Activated naive CD8-positive, alpha-beta T cell treated with anti-CD3 and anti-CD28 coated beads, Interleukin-2, amount 10 ng/mL, durations not matched to agents 7 days and 5 days (primary cell): ENCODE data around the gene CHIT1. TPM values are rescaled to one million over a fixed set of nuclear protein-coding genes. Genes with fewer than 3 reads are reported as not detected.
"Not testable (repeated sequence)": the region's sequence is repeated elsewhere in the genome, so short reads cannot be mapped to it uniquely, and the experiment has no call there.

Experiments used
- ATAC-seq: fragments of 150-1000 bp; cut with Tn5 transposase; one replicate; pipeline ENCODE4 v1.10.0; 2021; ENCODE audit warnings: low read depth, moderate library complexity
- POLR2A ChIA-PET: fragments of 350-600 bp; sonication (Branson Sonifier 250); formaldehyde crosslinking; loops from one replicate; lab custom pipeline; 2021; ENCODE audit warnings: antibody characterized with exemption; lab: Charles Lee
- DNase-seq: peaks from one replicate; pipeline ENCODE4 v3.0.0; 2021
- H3K27ac Mint-ChIP-seq: one replicate; pipeline ENCODE4 v1.8.0; 2022; ENCODE audit warnings: mild to moderate bottlenecking, mixed read lengths
- H3K27me3 Mint-ChIP-seq: one replicate; pipeline ENCODE4 v1.8.0; 2022; ENCODE audit warnings: mild to moderate bottlenecking, moderate library complexity, mixed read lengths
- H3K36me3 Mint-ChIP-seq: one replicate; pipeline ENCODE4 v1.8.0; 2021; ENCODE audit warnings: mild to moderate bottlenecking, mixed read lengths
- H3K4me1 Mint-ChIP-seq: one replicate; pipeline ENCODE4 v1.8.0; 2021; ENCODE audit warnings: mixed read lengths
- H3K4me3 Mint-ChIP-seq: one replicate; pipeline ENCODE4 v1.8.0; 2022; ENCODE audit warnings: mild to moderate bottlenecking, moderate library complexity, mixed read lengths
- H3K9me3 Mint-ChIP-seq: one replicate; pipeline ENCODE4 v1.8.0; 2021; ENCODE audit warnings: mixed read lengths
- total RNA-seq, 2 experiments: library from RNA; stranded (reverse); gene quantifications; one replicate each; pipeline ENCODE4 v1.2.3, GENCODE V29; 2021

CHIT1 gene
- total RNA-seq, 2 experiments from 2014 or later, result 0.67 to 1.0 TPM

DNA sequence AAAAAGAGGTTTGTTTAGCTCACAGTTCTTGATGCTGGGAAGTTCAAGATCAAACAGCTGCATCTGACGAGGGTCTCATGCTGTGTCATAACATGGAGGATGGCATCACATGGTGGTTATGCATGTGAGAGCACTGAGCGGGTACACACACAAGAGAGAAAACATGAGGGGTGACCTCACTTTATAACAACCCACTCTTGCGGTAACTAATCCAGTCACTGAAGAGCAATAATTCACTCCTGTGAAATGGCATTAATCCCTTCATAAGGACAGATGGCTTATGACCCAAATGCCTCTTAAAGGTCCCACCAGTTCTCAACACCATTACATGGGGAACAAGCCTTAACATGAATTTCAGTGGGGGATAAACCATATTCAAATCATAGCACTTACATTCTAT is 23.2 kb upstream of the CHIT1 start:
- no peaks in the 10 kb centered on the region for H3K4me1 Mint-ChIP-seq
- DNase-seq (no peak), ATAC-seq (no peak)
- no peaks in the 10 kb centered on the region for H3K36me3 Mint-ChIP-seq
- no peak overlapping the region for H3K4me3 Mint-ChIP-seq
- H3K27me3 Mint-ChIP-seq, result peaks cover 45% of the 10 kb centered on the region
- no peak overlapping the region for H3K27ac Mint-ChIP-seq
- POLR2A ChIA-PET, result no interaction called here
- H3K9me3 Mint-ChIP-seq, result peaks cover 10% of the 10 kb centered on the region

DNA sequence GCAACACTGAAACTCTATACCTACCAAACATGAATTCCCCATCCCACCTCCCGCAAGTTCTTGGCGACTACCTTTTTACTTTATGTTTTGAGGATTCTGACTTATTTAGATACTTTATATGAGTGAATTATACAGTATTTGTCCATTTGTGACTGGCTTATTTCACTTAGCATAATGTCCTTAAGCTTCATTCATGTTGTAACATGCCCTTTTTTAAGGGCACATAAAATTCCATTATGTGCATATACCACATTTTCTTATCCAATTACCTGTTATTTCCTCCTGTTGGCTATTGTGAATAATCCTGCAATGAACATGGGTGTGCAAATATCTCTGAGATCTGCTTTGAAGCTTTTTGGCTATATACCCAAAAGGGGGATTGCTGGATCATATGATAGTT is 22.0 kb upstream of the CHIT1 start:
- no peak overlapping the region for H3K27ac Mint-ChIP-seq
- DNase-seq (no peak), ATAC-seq (no peak)
- POLR2A ChIA-PET, result no interaction called here
- H3K27me3 Mint-ChIP-seq, result peaks cover 47% of the 10 kb centered on the region
- H3K4me1 Mint-ChIP-seq, result no peaks in the 10 kb centered on the region
- H3K9me3 Mint-ChIP-seq, result peaks cover 8% of the 10 kb centered on the region
- H3K4me3 Mint-ChIP-seq, result no peak overlapping the region
- no peaks in the 10 kb centered on the region for H3K36me3 Mint-ChIP-seq

DNA sequence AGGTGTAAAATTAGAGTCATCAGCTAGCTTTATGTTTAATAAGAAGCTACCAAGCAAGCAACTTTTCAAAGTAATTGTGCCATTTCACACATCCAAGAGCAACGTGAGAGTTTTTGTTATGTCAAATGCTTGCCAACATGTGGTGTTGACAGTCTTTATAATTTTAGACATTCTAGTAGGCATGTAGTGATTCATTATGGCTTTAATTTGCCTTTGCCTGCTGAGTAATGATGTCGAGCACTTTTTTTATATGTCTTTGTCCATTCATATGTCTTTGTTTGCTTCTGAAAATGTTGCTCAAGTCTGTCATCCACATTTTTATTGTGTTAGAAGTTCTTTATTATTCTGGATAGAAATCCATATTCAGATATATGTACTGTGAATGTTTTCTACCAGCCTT is 21.4 kb upstream of the CHIT1 start:
- Mint-ChIP-seq H3K9me3 (peaks cover 5% of the 10 kb centered on the region), H3K36me3 (no peaks in the 10 kb centered on the region), H3K4me3 (no peak overlapping the region), H3K27me3 (peaks cover 48% of the 10 kb centered on the region), H3K4me1 (no peaks in the 10 kb centered on the region), H3K27ac (no peak overlapping the region)
- ATAC-seq, result no peak
- POLR2A ChIA-PET, result no interaction called here
- no peak for DNase-seq

DNA sequence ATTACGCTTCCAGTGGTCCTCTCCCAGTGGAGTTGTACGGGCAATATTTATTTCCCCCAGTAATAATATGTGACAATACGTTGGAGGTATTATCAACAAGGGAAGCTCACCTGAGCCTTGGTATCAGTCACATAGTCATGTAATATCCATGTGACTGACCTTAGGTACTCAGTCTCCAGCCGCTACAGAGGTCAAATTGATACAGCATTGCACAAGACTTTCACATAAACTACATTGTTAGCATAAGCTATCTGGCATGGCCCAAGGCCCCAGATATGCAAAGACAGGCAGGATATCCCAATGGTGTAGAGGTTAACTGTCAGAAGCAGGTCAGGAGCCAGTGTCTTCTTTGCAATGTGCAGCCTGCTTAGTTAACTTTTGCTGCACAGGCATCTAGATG is 15.3 kb upstream of the CHIT1 start:
- Mint-ChIP-seq H3K4me3 (no peak overlapping the region), H3K9me3 (no peaks in the 10 kb centered on the region)
- POLR2A ChIA-PET, result no interaction called here

DNA sequence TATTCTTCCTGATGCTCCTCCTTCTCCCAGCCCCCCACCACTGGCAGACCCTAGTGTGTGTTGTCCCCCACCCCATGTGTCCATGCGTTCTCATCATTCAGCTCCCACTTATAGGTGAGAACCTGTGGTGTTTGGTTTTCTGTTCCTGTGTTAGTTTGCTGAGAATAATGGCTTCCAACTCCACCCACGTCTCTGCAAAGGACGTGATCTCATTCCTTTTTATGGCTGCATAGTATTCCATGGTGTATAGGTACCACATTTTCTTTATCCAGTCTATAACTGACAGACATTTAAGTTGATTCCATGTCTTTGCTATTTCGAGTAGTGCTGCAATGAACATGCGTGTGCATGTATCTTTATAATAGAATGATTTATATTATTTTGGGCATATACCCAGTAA is 12.2 kb upstream of the CHIT1 start:
- H3K4me3 Mint-ChIP-seq, H3K27ac Mint-ChIP-seq, H3K36me3 Mint-ChIP-seq, DNase-seq, ATAC-seq, H3K4me1 Mint-ChIP-seq, H3K9me3 Mint-ChIP-seq, POLR2A ChIA-PET: not testable (repeated sequence)
- H3K27me3 Mint-ChIP-seq, result peaks cover 36% of the 10 kb centered on the region

More for the DNA sequence above, 15.3 kb upstream of the CHIT1 start:
- peaks cover 40% of the 10 kb centered on the region for H3K27me3 Mint-ChIP-seq
- H3K27ac Mint-ChIP-seq, result no peak overlapping the region
- no peak for DNase-seq
- no peaks in the 10 kb centered on the region for H3K4me1 Mint-ChIP-seq
- ATAC-seq, result no peak
- H3K36me3 Mint-ChIP-seq, result no peaks in the 10 kb centered on the region

DNA sequence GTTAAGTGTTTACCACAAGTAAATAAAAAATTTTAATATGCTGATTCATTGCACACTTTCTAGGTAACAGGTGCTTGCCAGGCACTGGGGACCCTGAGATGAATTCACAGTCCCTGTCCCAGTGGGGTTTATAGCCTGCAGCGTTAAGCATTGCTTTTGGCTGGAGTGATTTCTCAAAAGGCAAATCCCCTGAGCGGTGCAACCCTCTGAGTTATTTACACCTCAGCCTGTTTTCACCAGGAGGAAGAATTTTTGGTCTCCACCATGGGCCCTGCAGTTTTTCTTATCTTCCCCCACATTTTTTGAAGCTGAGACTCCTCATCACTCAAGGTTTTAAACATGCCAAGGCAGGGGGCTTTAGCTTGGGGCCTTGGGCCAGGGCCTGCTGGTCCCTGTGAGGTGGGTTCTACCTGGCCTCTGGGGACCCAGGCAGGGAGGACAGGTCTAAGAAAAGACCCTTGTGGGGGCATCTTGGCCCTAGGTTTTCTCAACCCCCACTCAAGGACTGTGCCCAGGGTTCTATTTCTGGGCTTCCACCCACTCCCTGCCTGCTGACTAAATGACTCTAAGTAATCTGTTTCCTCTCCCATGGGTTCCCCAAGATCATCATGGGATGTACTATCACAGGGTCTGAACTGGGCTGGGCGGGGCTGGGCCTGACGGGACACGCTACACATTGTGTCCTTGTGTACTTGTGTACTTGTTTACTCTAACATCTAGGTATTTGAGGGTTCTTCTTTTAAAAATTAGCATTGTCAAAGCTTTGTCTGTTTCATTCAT is 10.2 kb upstream of the CHIT1 start:
- POLR2A ChIA-PET, result no interaction called here
- H3K4me3 Mint-ChIP-seq, result no peak overlapping the region
- no peaks in the 10 kb centered on the region for H3K36me3 Mint-ChIP-seq
- H3K4me1 Mint-ChIP-seq, result no peaks in the 10 kb centered on the region
- peaks cover 13% of the 10 kb centered on the region for H3K9me3 Mint-ChIP-seq
- peaks cover 26% of the 10 kb centered on the region for H3K27me3 Mint-ChIP-seq
- H3K27ac Mint-ChIP-seq, result no peak overlapping the region
- ATAC-seq (no peak), DNase-seq (no peak)

DNA sequence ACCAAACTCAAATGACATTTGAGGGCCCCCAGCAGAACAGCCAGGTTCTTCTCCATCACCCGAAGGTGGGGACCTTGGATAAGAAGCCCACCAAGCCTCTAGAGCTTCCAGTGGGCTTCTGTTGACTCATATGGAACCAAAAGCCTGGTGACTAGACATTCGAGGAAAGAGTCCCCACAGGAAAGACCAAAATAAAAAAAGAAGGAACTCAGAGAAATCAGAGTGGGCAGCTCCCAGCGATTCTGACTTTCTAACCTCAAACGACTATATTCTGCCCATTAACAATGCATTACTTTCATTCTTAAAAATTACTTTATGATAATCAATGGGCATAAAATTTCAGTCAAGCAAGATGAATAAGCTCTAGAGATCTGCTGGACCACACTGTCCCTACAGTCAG is 9.6 kb upstream of the CHIT1 start:
- H3K4me1 Mint-ChIP-seq, result no peaks in the 10 kb centered on the region
- no peak overlapping the region for H3K27ac Mint-ChIP-seq
- ATAC-seq, result no peak
- peaks cover 23% of the 10 kb centered on the region for H3K27me3 Mint-ChIP-seq
- no peak for DNase-seq
- H3K9me3 Mint-ChIP-seq, result peaks cover 15% of the 10 kb centered on the region
- POLR2A ChIA-PET, result no interaction called here
- H3K4me3 Mint-ChIP-seq, result no peak overlapping the region
- no peaks in the 10 kb centered on the region for H3K36me3 Mint-ChIP-seq

DNA sequence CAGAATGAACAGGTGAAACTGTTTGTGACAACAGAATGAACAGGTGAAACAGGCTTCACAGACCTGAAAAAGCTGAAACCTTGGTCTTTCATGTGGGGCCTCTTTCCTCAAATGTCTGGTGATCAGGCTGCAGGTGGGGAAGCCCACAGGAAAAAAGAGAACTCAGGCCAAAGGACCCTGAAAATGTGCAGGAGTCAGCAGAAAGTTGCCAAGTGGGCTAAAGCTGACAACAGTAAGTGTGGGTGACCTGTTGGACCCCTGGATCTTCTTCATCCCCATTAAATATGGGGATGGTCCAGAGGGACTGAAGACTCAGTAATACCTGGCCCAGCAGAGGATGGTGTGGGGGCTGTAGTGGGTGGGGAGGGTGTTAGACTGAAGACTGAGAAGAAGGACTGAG is 9.1 kb upstream of the CHIT1 start:
- POLR2A ChIA-PET, result no interaction called here
- no peak for ATAC-seq
- Mint-ChIP-seq H3K27me3 (peaks cover 23% of the 10 kb centered on the region), H3K36me3 (no peaks in the 10 kb centered on the region), H3K27ac (no peak overlapping the region), H3K4me3 (no peak overlapping the region), H3K9me3 (peaks cover 18% of the 10 kb centered on the region), H3K4me1 (no peaks in the 10 kb centered on the region)
- no peak for DNase-seq

DNA sequence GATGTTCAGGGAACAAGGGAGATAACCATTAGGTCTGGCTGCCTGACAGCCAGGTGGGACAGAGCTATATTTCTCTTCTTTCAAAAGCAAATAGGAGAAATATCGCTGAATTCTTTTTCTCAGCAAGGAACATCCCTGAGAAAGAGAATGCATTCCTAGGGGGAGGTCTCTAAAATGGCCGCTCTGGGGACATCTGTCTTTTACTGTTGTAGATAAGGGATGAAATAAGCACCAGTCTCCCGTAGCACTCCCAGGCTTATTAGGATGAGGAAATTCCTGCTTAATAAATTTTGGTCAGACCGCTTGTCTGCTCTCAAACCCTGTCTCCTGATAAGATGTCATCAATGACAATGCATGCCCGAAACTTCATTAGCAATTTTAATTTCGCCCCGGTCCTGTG is 5.4 kb upstream of the CHIT1 start:
- POLR2A ChIA-PET, H3K36me3 Mint-ChIP-seq: not testable (repeated sequence)
- H3K27me3 Mint-ChIP-seq, result peaks cover 22% of the 10 kb centered on the region

DNA sequence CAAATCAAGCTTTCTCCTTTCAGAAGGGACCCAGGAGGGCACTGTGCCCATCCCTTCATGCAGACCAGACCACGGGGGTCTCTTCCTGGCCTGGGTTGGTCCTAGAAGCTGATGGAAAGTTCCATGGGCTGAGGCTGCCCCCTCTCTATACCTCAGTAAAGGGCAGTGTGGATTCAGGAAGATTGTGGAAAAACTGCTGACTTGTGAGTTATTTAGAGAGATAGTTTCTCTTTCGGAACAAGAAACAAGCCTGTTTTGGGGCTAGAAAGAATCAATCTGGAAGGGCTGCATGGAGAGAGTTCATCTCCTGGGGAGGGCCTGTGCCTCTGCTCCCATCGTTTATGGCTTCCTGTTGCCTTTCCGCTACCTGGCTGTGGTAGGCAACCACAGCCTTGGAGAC is 803 bp downstream of the CHIT1 start:
- H3K9me3 Mint-ChIP-seq, result peaks cover under 1% of the 10 kb centered on the region
- POLR2A ChIA-PET, result no interaction called here
- peaks cover 12% of the 10 kb centered on the region for H3K27me3 Mint-ChIP-seq
- ATAC-seq, result no peak
- no peaks in the 10 kb centered on the region for H3K36me3 Mint-ChIP-seq
- H3K27ac Mint-ChIP-seq, result no peak overlapping the region
- H3K4me1 Mint-ChIP-seq, result no peaks in the 10 kb centered on the region
- DNase-seq, result no peak
- no peak overlapping the region for H3K4me3 Mint-ChIP-seq

More for the DNA sequence above, 5.4 kb upstream of the CHIT1 start:
- H3K27ac Mint-ChIP-seq, H3K4me3 Mint-ChIP-seq, ATAC-seq, H3K4me1 Mint-ChIP-seq, DNase-seq: not testable (repeated sequence)
- peaks cover 18% of the 10 kb centered on the region for H3K9me3 Mint-ChIP-seq

DNA sequence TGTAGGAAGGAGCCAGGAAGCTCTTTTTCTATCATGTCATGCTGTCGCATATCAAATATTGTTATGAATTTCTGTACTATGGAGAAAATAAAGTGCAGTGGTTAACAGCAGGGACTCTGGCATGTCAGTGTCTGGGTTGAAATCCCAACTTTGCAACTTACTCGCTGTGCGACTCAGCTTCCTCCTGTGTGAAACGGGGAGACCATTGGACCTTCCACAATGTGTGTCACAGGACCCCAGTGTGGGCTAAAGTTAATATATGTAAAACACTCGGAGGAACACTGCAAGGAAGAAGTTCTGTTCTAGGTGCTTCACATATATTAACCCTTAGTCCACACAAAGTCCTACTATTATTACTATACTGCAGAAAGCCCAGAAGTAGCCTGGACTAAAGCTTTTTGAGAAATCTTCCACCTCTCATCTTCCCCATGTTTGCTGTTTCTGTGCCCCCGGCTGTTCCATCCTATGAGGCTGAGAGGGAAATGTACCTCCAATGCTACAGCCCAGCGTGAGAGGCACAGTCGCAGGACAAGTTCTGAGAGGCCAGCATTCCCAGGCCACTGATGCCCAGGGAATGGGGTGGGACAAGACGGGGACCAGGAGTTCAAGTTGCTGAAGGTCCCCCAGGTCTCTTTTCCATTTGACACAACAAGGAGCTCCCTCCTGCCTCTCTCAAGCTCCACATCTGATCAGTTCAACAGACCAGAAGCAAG is 1.9 kb downstream of the CHIT1 start:
- ATAC-seq (no peak), DNase-seq (no peak)
- H3K36me3 Mint-ChIP-seq, result no peaks in the 10 kb centered on the region
- H3K27ac Mint-ChIP-seq, result no peak overlapping the region
- H3K9me3 Mint-ChIP-seq, result no peaks in the 10 kb centered on the region
- H3K4me1 Mint-ChIP-seq, result no peaks in the 10 kb centered on the region
- no peak overlapping the region for H3K4me3 Mint-ChIP-seq
- POLR2A ChIA-PET, result no interaction called here
- peaks cover 7% of the 10 kb centered on the region for H3K27me3 Mint-ChIP-seq

DNA sequence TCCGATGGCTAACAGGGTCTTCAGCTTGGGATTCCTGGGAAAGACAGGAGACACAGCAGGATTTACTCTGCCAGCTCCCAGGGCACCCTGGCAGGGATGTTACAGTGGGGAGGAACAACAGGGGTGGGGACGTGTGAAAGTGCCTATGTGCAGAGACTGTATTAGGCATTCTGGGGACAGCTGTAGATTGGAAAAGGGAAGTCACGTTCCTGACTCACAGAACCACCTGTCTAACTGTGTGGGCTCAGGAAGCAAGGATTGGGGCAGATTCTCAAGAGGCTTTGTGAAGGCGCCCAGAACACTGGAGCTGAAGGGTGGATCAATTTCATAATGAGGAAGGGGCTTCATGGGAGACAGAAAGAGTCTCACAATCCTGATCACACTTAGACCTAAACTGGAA is 4.4 kb downstream of the CHIT1 start:
- Mint-ChIP-seq H3K27me3 (peaks cover 3% of the 10 kb centered on the region), H3K9me3 (no peaks in the 10 kb centered on the region), H3K4me1 (no peaks in the 10 kb centered on the region), H3K27ac (no peak overlapping the region), H3K4me3 (no peak overlapping the region), H3K36me3 (no peaks in the 10 kb centered on the region)
- POLR2A ChIA-PET, result no interaction called here
- DNase-seq, result no peak
- ATAC-seq, result no peak

DNA sequence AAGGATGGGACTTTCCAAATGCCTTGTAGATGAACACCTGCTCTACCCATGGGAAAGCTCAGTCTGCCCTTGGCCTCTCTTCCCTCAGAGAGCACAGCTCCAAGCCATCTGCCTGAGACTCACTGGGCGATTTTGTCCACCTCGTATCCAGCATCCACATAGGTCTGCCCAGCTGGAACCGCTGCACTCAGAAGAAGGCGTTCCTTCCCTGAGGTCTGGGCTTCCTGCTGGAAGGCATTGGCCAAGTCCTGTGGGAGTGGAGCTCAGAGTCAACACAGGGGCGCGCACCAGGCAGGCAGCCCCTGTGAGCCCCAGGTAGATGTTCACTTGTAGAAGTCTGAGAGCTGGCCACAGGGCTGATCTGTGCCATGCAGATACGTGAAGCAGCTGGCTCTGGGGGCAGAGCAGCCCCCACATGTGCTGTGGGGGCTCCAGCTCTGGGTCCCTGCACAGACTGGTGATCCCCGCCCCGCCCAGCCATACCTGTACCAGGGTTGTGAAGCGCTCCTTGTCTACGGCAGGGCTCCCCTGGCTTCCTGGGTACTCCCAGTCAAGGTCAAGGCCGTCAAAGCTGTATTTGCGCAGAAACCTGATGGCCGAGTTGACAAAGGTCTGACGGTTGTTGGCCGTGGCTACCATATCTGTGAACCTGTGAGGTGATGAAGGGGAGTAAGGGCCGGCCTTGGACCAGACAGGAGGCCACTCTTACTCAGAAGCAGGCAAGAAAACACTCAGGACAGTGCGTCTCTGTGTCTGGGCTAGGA is 6.3 kb downstream of the CHIT1 start:
- H3K9me3 Mint-ChIP-seq, result no peaks in the 10 kb centered on the region
- H3K27me3 Mint-ChIP-seq, result peaks cover 3% of the 10 kb centered on the region
- POLR2A ChIA-PET, result interaction anchor here (0.6 kb wide), 1 partner anchor 592 kb away, joined by 3 read pairs; no protein-coding TSS in a partner anchor
- H3K27ac Mint-ChIP-seq, result no peak overlapping the region
- no peaks in the 10 kb centered on the region for H3K36me3 Mint-ChIP-seq
- ATAC-seq (no peak), DNase-seq (no peak)
- H3K4me3 Mint-ChIP-seq, result no peak overlapping the region
- no peaks in the 10 kb centered on the region for H3K4me1 Mint-ChIP-seq
